Psoas muscle (tissue), 8 donors: Measurements from ENCODE around the gene KRT13. TPM values are rescaled to one million over a fixed set of nuclear protein-coding genes. Genes with fewer than 3 reads are reported as not detected.

Experiments
- ATAC-seq, 4 donors: fragments of 200-7000 bp; cut with Tn5 transposase; one replicate each; pipeline ENCODE4 v1.9.1; 2020; ENCODE audit warnings: moderate library complexity in 3 of 4, mild to moderate bottlenecking in 2 of 4
- DNase-seq, 2 donors: peaks; one replicate each; pipeline ENCODE4 v3.0.0-alpha.2; 2020
- H3K27ac ChIP-seq: fragments of 200-600 bp; one replicate; pipeline ENCODE4 v1.8.0; 2022
- H3K27me3 ChIP-seq, 3 donors: fragments of 200-600 bp in 1 of 3; one replicate each; pipeline versions ENCODE4 v1.6.1 to v1.8.0; 2013 to 2022; ENCODE audit warnings: low read length in 2 of 3, mild to moderate bottlenecking in 2 of 3, moderate library complexity in 1 of 3; ENCODE audit not compliant: insufficient read depth in 3 of 3
- H3K36me3 ChIP-seq, 2 donors: fragments of 200-600 bp in 1 of 2; one replicate each; pipeline versions ENCODE4 v1.6.1 to v1.8.0; 2013 to 2022; ENCODE audit warnings: low read depth in 1 of 2, mild to moderate bottlenecking in 1 of 2, moderate library complexity in 1 of 2; ENCODE audit not compliant: insufficient read depth in 1 of 2
- H3K4me1 ChIP-seq: fragments of 200-600 bp; one replicate; pipeline ENCODE4 v1.8.0; 2022
- H3K4me3 ChIP-seq: fragments of 200-600 bp; one replicate; pipeline ENCODE4 v1.8.0; 2022; ENCODE audit warnings: mild to moderate bottlenecking
- H3K9me3 ChIP-seq: fragments of 200-600 bp; one replicate; pipeline ENCODE4 v1.8.0; 2022
- WGBS, 3 donors: extraction: QIAGEN DNeasy Blood & Tissue Kit; methylation state at CpG; one replicate each; pipeline versions ENCODE4 v1.1.6 to v1.1.7; 2013; 5-methylcytosine and 5-hydroxymethylcytosine counted together
- intact Hi-C, 2 donors: fragments of 100-400 bp; cut with DNase I; formaldehyde crosslinking; loops; one replicate each; pipeline versions ENCODE4 v1.11.0 to v1.14.2; 2022
- polyA plus RNA-seq, 3 donors: library from polyadenylated mRNA; stranded (reverse); fragments of 200-250 nt; gene quantifications; one replicate each; pipeline ENCODE4 v1.2.3, GENCODE V29; 2013
- total RNA-seq, 4 donors: library from RNA; stranded (reverse); fragmentation: NEBNext Ultra II Directional in 2 of 4; extraction: Animal tissue kit (Norgen Biotek cat#: 25700) in 2 of 4; gene quantifications; one replicate each; pipeline versions ENCODE4 v1.2.1 to v1.2.4, GENCODE V29; 2021 to 2023
- TF ChIP-seq, protein P1 (sequence below): fragments of 200-600 bp; IDR thresholded peaks from one replicate; pipeline ENCODE4 v1.8.0; 2022; ENCODE audit warnings: antibody characterized with exemption
- donor health status: healthy with polysubstance abuse.
- donor health status: DM: no; HTN: no; CAD: no; lungs with moderate emphysema.
- donor health status: Bipolar disorder and iron deficiency.
- donor health status: healthy.
- donor health status: DM: yes; HTN: yes; CAD: no.
- donor health status: DM: no; HTN: no; CAD: no.
- donor health status: DM: no; HTN: no; CAD: no.
- donor health status: DM: yes; HTN: yes; CAD: no.

Gene KRT13
- total and polyA plus RNA-seq, 7 donors = 0.13 to 3.3 (median 2.7) TPM; not detected in 2

DNA sequence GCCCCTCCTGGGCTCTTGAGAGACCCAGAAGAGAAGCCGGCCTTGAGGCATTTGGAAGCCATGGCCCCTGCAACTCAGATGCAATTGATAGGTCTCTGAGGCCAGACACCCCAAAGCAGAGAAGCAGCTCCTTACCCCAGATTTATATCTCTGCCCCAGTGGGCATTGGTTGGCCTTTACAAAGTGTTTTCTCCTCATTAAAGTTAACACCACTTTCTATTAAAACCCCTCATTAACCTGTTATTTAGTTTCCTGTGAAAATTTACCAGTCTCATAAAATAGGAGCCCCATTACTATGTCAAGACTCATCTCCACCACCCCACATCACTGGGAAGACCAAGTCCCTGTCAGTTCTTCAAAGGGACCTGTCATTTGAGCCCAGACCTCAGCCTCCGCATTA, 24.4 kb downstream of the KRT13 start, which contains the start of gene KRT35:
Gene KRT35 (minus strand): TSS at position 116 of the 400 bp plus-strand sequence. CDS start 54 bp downstream, at position 62.
- DNase-seq (no peak), ATAC-seq (no peak)
- Histone ChIP-seq H3K36me3 (no peaks in the 10 kb centered on the region), H3K4me1 (no peaks in the 10 kb centered on the region), H3K9me3 (no peaks in the 10 kb centered on the region), H3K4me3 (no peak within 1 kb of the TSS), H3K27me3 (no peaks in the 10 kb centered on the region), H3K27ac (no peak within 1 kb of the TSS)
- WGBS, 3 donors = 74 to 95% (median 79%) methylated on average over 2 of the region's 2 CpGs
- intact Hi-C loops = no loop called here
- TF ChIP-seq, protein P1, sequence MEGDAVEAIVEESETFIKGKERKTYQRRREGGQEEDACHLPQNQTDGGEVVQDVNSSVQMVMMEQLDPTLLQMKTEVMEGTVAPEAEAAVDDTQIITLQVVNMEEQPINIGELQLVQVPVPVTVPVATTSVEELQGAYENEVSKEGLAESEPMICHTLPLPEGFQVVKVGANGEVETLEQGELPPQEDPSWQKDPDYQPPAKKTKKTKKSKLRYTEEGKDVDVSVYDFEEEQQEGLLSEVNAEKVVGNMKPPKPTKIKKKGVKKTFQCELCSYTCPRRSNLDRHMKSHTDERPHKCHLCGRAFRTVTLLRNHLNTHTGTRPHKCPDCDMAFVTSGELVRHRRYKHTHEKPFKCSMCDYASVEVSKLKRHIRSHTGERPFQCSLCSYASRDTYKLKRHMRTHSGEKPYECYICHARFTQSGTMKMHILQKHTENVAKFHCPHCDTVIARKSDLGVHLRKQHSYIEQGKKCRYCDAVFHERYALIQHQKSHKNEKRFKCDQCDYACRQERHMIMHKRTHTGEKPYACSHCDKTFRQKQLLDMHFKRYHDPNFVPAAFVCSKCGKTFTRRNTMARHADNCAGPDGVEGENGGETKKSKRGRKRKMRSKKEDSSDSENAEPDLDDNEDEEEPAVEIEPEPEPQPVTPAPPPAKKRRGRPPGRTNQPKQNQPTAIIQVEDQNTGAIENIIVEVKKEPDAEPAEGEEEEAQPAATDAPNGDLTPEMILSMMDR = no peak

DNA sequence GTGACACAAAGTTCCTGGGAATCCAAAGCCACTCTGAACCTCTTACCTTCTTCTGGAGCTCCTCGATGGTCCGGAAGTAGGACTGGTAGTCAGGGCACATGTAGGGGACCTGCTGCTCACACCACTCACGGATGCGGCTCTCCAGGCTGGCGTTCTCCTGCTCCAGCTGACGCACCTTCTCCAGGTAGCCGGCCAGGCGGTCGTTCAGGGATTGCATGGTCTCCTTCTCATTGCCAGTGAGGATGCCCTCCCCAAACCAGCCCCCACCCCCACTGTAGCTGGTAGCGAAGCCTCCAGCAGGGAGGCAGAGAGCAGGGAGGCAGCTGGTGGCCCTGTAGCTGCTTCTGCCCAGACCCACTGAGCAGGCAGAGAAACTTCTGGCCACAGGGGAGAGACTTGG, 24.8 kb downstream of the KRT13 start:
- Histone ChIP-seq H3K4me3 (no peak overlapping the region), H3K9me3 (no peaks in the 10 kb centered on the region), H3K27ac (no peak overlapping the region), H3K36me3 (no peaks in the 10 kb centered on the region), H3K27me3 (no peaks in the 10 kb centered on the region), H3K4me1 (no peaks in the 10 kb centered on the region)
- TF ChIP-seq, protein P1 = no peak
- 90 to 95% (median 95%) methylated on average over 10 of the region's 10 CpGs for WGBS, 3 donors
- ATAC-seq = no peak
- intact Hi-C loops = no loop called here
- no peak for DNase-seq

DNA sequence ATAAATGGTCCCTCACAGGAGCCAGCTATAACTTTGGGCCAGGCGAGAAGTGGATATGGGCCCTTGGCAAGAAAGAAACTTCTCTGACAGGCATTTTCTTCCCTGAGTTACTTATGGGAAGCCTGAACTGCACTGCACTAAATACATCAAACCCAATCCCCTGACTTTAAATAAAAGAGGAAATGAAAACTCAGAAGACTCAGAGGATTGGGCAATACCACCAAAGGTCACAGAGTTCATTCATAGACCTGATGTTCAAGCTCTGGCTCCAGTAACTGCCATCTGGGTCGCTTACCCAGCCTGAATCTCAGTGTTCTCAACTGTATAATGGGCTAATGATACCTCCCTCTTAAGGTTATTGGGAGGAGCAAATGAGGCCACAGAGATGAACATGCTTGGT, 25.3 kb downstream of the KRT13 start:
- intact Hi-C loops = no loop called here
- Histone ChIP-seq H3K27ac (no peak overlapping the region), H3K4me3 (no peak overlapping the region), H3K9me3 (no peaks in the 10 kb centered on the region), H3K36me3 (no peaks in the 10 kb centered on the region), H3K4me1 (no peaks in the 10 kb centered on the region), H3K27me3 (no peaks in the 10 kb centered on the region)
- DNase-seq (no peak), ATAC-seq (no peak)
- TF ChIP-seq, protein P1 = no peak
- 41 to 63% (median 61%) methylated on average over 2 of the region's 2 CpGs for WGBS, 3 donors

DNA sequence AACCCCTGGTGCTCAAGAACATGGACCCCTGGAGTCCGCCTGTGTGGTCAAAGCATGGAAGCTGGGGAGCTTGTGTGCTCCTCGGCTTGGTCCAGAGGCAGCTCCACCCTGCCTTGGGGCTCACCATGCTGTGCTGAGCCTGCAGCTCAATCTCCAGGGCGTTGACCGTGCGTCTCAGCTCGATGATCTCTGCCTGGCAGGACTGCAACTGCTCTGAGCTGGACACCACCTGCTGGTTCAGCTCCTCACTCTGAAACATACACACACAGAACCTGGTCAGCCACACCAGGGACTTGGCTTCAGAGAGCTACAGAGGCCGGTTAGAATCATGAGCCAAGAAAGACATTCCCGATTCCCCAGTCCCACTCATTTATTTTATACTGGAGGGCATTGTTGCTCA, 27.2 kb downstream of the KRT13 start:
- 81 to 85% (median 83%) methylated on average over 8 of the region's 8 CpGs for WGBS, 3 donors
- ATAC-seq (no peak), DNase-seq (no peak)
- Histone ChIP-seq H3K36me3 (no peaks in the 10 kb centered on the region), H3K9me3 (no peaks in the 10 kb centered on the region), H3K27ac (no peak overlapping the region), H3K4me3 (no peak overlapping the region), H3K4me1 (no peaks in the 10 kb centered on the region), H3K27me3 (no peaks in the 10 kb centered on the region)
- TF ChIP-seq, protein P1 = no peak
- intact Hi-C loops = no loop called here
